SIG-M5 treated with dmso at 0.1 percent for 504 hours (cell line): ENCODE measurements around the gene LMBRD2.
A peak's percentile ranks its signal among the peaks of the same experiment; 100 is the strongest.
"Not testable (repeated sequence)": the region's sequence is repeated elsewhere in the genome, so short reads cannot be mapped to it uniquely, and the experiment has no call there.

ENCODE experiments used
- DNase-seq: peaks from one replicate; lab custom pipeline; 2025; ENCODE audit not compliant: unreplicated experiment; lab: John Stamatoyannopoulos, UW

LMBRD2 gene

DNA sequence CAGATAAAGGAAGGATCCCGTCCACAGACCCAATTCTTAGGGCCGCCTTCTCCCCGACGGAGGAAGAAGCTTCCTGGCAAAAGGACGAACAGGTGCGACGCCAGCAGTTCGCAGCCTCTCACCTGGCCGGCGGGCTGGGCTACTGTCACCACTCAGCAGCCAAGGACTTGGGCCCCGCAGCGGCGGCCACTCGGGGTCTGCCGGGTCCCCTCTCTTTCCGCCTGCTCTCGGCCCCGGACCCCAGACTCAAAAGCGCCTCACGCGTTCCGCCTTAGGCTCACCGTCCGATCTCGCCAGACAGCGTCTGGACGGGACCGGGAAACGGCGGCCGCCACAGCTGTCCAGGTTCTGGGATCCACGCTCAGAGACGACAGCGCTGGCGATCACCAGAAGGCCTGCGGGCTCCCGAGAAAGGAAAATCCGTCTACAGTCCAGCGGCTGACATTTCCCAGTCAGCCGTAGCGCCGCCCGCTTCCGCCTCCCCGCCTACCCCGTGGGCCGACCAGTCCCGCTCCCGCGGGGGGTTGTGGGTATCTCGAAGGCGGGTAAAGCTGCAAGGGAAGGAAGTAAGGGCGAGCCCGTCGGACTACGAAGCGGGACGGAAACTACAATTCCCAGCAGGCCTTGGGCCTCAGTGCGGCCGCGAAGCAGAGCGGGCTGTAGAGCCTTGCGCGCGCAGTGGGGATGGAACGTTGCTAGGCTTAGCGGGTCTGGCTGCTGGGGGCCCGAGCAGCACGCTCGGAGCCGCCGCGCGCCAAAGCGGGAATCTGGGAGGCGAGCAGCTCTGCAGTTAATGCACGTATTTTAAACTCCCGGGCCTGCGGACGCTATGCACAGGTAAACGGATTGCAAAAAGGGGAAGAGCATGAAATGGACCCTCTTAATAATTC, at the start of gene LMBRD2, which contains the start of gene SKP2:
LMBRD2 (minus strand) TSS at position 454 of the 890 bp plus-strand sequence. CDS start 8,538 bp downstream, outside the sequence.
SKP2 (plus strand) TSS at position 678 of the 890 bp plus-strand sequence; CDS start at position 830, 152 bp downstream.
- DNase-seq = peak; percentile 99

DNA sequence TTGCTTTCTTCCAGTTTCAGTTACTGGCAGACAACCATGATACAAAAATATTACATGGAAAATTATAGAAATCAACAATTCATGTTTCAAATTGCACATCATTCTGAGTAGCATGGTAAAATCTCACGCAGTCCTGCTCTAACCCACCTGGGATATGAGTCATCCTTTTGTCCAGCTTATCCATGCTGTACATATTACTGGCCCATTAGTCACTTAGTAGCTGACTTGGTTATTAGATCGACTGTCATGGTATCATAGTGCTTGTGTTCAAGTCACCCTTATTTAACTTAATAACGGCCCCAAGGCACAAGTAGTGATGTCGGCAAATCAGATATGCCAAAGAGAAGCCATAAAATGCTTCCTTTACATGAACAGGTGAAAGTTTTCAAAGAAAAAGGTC, 48.8 kb upstream of the LMBRD2 start:
- DNase-seq = no peak

DNA sequence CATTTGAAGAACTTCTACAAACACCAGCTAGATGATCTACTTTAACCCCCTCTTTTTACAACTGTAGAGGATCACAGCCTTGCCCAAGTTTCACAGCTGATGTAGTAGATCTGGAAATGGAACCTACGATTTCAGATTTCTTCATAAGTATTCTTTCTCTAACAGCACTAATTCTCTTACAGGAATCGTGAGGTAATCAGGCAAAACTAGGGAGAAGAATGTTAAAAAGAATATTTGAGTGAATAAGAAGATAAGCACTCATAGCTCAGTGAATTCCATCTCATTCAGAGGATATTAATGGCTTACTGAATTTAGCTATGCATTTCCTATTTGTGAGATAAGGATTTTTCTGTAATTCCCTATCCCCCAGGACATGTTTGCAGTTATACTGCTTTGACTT, 47.9 kb upstream of the LMBRD2 start:
- DNase-seq = no peak

DNA sequence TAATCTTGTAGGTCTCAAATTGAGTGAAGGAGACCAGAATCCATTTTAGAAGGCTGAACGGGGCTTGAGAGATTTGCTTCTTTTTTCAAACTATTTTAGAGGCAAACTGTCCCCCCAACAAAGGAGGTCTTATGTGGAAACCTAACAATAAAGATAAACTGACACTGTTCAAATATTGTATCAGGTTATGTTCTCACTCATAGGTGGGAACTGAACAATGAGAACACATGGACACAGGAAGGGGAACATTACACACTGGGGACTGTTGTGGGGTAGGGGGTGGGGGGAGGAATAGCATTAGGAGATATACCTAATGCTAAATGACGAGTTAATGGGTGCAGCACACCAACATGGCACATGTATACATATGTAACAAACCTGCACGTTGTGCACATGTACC, 47.1 kb upstream of the LMBRD2 start:
- DNase-seq = not testable (repeated sequence)

GRCh38 chr5:36198281-36198680, 46.6 kb upstream of the LMBRD2 start:
- no peak for DNase-seq

DNA sequence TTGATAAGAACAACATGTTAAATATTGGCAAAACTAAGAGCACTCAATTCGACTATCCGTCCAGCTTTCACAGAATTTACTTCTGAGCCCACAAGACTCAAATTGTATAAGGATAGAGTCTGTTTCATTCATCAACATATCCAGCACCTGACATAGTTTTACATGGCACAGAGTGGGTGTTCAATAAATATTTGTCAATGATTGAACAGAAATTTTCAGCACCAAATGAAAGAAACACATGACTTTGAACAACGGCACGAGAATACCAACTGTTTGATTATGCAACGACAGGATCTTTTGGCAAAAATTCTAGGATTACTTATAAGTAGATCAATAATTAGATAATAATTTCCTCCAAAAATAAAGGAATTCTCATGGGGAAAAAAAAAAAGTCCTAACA, 42.1 kb upstream of the LMBRD2 start:
- no peak for DNase-seq

- DNase-seq = not testable (repeated sequence)
These were observed 32.7 kb upstream of the LMBRD2 start for GRCh38 chr5:36184408-36184807.

DNA sequence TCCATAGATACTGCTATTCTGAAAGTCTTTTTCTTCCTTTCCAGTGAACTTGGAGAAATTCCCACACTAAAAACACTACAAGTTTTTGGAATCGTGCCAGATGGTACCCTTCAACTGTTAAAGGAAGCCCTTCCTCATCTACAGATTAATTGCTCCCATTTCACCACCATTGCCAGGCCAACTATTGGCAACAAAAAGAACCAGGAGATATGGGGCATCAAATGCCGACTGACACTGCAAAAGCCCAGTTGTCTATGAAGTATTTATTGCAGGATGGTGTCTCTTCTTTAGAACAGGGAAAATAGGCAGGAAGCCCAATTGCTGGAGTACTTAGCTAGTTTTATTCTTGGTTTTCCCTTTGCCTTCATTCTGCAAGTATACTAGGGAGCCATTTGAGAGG, 30.1 kb upstream of the LMBRD2 start:
- DNase-seq = no peak

GRCh38 chr5:36180556-36181350, 29.1 kb upstream of the LMBRD2 start:
- DNase-seq = peak; percentile 33

- DNase-seq = no peak
These were observed 28.3 kb upstream of the LMBRD2 start for GRCh38 chr5:36179950-36180349.

DNA sequence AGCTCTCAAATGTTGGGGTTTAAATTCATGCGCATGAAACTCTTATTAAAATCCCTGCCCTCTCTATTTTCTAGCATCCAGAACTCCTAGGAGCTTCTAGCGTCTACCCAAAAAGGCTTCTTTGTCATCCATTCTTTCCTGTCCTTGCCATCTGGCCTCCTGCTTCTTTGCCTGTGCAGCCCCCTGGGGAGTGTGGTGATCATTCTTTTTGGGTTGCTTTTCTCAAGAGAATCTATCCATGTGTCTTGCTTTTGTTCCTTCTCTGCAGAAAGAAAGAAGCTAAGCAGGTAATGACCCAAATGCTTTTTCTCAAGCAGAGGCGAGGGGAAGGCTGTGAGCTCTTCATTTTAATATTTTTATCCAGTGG, 26.8 kb upstream of the LMBRD2 start:
- DNase-seq = no peak

DNA sequence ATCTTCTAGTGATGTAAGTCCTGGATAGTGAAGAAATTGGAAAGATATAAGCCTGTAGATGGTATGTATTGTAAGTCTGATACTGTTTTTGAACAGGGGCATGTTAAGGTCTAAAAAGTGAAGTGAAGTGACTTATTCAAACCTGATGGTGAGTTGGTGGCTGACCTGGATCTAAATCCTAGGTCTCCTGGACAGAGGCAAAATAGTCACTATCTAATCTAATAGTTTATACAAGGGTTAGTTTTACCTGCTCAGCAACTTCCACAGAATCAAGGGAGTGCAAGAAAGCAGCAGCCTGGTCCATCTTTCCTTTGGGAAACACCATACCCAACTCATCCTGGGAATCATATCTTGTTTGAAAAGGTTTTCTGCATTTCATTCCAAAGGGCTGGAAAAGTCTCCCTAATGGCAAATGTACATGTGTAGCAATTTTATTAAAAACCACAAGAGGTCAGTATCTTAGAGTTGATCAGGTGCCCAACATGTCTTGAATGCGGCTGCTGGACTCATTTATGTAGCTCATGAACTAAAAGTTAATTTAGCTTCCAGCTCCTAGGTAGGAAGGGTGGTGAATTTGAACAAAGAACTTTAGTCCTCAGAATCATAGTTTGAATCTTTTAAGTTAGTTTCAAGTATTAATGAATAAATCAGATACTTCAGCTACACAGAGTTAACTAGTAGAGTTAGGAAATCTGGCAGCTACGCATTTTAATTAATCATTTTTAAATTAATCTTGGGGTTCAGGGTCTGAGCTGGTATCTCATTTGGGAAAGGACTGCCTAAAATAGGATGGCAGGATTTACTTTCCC, 26.2 kb upstream of the LMBRD2 start:
- peak; percentile 25 for DNase-seq

DNA sequence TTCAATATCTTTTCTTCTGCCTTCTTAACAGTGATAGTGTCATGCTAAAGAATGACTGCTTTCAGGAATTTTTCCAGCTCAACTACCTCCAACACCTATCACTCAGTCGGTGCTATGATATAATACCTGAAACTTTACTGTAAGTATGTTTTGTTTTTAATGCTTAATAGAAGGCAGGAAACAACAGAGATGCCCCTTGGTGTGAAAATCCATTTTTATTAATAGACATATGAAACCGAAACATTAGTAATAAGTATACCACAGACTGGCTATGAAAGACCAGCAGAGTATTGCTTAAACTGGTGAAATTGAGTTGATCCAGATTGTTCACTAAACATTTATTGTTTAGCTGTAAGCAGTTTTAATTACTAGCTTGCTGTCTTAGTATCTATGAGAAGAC, 25.5 kb upstream of the LMBRD2 start:
- no peak for DNase-seq

DNA sequence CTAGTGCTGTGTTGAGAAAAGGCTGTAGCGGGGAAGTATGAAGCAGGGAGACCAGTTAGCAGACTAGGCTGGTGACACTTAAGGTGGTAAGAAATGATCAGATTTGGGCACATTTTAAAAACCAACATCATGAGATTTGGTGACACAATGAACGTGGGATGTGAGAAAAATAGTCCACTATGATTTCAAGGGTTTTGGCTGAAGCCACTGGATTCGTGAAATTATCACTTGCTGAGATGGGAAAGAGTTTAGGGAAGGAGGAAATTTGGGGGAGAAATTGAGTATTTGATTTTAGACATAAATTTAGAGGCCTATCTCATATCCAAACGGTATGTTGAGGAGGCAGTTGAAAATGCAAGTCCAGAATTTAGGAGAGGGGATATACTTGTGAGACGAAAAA, 23.4 kb upstream of the LMBRD2 start:
- DNase-seq = no peak

DNA sequence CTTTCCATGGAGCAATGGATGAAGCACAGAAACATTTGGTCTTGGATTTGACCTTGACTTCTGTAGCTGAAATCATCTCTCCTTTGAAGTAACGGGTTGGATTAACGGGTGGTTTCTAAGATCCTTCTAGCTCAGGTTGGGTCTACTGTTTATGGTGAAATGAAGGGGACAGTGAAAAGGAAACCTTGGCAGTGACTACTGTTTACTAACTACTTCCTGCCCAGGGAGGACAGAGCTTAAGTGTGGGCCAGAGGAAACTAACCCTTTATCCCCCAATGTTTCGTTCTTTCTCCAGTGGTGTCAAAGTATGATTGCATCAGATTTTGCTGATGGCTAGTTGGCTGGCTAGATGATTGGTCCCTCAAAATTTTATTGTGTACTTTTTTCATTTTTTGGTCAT, 22.4 kb upstream of the LMBRD2 start:
- DNase-seq = no peak

DNA sequence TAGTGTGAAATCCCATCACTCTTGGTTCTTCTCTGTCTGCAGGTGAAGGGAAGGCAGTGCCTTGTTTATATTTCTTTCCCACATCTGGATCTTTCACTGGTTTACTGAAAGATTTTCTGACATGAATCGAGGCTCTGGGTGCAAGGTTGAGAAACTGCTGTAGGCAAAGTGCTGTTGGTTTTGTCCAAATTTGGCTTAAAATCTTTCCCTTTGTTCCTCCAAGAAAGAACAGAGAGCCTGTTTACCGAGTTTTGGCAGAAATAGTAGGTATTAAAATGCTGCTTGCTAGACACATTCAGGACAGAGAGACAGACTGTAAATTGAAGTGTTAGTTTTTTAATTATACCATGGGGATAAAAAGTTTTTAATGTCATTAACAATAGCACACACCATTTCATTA, 21.7 kb upstream of the LMBRD2 start:
- DNase-seq = no peak

DNA sequence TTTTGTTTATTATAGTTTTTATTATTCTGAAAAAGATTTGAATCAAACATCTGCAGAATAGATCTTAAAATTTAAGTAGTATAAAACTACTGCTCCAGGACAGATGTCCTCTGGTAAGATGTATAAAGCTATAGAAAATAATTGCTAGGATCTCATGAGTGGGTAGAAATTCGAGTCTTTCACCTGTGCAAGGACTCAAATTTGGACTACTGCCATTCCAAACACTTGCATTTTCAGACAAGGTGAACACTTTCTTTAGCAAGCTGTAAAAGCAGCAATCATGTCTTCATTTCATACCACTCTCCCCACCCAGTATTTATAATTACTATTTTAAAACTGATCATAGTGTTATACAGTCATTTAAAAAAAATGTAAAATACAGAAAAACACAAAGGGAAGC, 20.9 kb upstream of the LMBRD2 start:
- no peak for DNase-seq

- no peak for DNase-seq
These were observed 19.2 kb upstream of the LMBRD2 start for GRCh38 chr5:36170832-36171424.

DNA sequence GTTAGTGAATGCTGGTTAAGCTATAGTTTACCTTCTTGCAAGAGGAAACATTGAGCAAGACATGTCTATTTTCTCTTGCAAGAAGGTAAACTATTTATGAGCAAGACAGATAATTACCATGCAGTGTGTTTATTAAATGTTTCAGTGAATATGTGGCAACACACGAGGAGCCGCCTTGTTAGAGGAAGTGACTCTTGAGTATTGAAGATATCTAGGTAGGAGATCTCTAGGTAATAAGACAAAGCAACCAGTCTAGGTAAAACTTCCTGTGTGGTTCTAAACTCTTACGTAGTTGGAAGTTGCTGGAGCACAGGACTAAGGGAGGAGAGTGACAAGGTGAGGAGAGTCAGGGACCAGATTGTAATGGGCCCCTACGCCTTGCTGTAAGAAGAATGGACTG, 17.1 kb upstream of the LMBRD2 start:
- DNase-seq = no peak

GRCh38 chr5:36164461-36164860, 12.8 kb upstream of the LMBRD2 start:
- no peak for DNase-seq
